Glomerular endothelial cell (primary cell): ENCODE data around the gene SLC16A1. TPM values are rescaled to one million over a fixed set of nuclear protein-coding genes. Genes with fewer than 3 reads are reported as not detected.
A peak's percentile ranks its signal among the peaks of the same experiment; 100 is the strongest.
"Not testable (repeated sequence)": the region's sequence is repeated elsewhere in the genome, so short reads cannot be mapped to it uniquely, and the experiment has no call there.

ENCODE experiments used
- DNase-seq: peaks from one replicate; pipeline ENCODE4 v3.0.0-alpha.2; 2011; ENCODE audit warnings: low read depth, low spot score; ENCODE audit errors: extremely low read depth
- total RNA-seq: library from RNA; depleted of rRNA; stranded (reverse); fragments of >200 nt; gene quantifications from 2 replicates; pipeline ENCODE4 v1.2.3, GENCODE V29; 2015

SLC16A1 gene
- total RNA-seq, 1 donor from 2014 or later, result 75.8 TPM

- DNase-seq, result no peak
Measured at GRCh38 chr1:112888630-112889029, 67.4 kb downstream of the SLC16A1 start.

DNA sequence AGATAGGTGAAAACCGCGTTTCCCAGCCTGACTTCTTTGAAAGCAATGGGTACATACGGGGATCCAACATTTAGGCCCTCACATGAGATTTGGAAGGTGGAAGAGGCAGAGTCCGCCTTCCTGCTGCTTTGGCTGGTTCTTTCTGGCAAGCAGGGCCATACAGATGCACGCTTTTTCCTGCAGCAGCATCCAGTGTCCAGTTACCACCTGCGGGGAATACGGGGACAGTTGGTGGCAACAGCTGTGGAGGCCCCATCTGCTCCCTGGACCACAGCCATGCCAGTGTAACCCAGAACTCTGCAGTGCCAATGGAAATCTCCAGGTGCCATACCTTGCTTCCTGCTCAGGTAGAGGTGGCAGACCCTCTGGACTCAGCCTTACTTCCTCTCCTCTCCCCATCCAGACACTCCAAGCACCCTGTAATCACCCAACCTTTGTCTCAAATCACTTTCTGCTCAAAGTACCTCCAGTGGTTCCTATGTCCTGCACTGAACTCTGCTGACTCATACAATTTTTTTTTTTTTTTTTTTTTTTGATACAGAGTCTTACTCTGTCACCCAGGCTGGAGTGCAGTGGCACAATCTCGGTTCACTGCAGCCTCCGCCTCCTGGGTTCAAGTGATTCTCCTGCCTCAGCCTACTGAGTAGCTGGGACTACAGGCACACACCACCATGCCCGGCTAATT, 68.3 kb downstream of the SLC16A1 start:
- no peak for DNase-seq

GRCh38 chr1:112884996-112885395, 71.0 kb downstream of the SLC16A1 start:
- not testable (repeated sequence) for DNase-seq

DNA sequence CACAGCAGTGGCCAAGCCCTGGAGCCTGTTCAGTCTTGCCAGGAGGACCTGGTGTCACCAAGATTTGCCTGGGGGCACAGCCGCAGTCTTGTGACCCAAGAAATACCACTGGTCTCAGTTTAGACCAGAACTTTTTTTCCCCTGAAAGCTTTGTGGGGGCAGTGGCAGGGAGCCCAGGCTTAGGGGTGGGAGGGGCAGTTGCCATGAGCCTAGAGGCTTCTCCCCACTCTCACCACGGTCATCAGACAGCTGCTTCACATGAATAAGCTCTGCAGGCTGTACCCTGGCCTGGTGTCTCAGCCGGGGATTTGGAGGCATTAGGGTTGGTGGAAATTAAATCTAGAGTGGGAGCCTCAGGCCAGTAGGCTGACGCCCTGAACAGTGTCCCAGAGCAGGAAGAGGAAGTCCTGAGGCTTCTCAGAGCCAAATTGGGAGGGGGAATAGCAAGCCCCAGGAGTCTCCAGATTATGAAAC, 73.7 kb downstream of the SLC16A1 start:
- DNase-seq, result no peak

GRCh38 chr1:112881742-112882127, 74.3 kb downstream of the SLC16A1 start:
- DNase-seq, result no peak

GRCh38 chr1:112879834-112880233, 76.2 kb downstream of the SLC16A1 start:
- DNase-seq, result no peak

- DNase-seq, result no peak
Measured at GRCh38 chr1:112878321-112878720, 77.7 kb downstream of the SLC16A1 start.

DNA sequence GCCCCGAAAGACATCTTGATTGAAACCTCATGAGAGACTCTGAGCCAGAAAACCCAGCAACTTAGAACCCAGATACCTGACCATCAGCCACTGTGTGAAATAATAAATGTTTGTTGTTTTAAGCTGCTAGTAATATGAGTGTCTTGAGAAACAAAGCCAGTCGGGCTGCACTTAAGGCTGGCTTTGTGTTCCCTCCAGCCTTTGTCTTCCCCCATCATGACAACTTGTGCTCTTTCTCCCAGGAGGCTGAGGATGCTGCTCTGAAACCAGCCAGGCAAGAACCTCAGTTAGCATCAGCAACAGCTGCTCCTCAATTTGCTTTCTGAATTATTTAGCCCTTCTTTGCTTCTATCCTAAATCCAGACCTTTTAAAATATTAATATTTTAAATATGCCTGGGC, 78.2 kb downstream of the SLC16A1 start:
- DNase-seq, result no peak

DNA sequence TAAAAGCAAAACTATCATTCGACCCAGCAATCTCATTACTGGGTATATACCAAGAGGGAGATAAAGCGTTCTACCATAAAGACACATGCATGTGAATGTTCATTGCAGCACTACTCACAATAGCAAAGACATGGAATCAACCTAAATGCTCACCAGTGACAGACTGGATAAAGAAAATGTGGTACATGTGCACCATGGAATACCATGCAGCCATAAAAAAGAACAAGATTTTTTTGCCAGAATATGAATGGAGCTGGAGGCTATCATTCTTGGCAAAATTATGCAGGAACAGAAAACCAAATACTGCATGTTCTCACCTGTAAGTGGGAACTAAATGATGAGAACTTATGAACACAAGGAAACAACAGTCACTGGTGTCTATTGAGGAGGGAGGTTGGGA, 79.7 kb downstream of the SLC16A1 start:
- DNase-seq, result no peak

DNA sequence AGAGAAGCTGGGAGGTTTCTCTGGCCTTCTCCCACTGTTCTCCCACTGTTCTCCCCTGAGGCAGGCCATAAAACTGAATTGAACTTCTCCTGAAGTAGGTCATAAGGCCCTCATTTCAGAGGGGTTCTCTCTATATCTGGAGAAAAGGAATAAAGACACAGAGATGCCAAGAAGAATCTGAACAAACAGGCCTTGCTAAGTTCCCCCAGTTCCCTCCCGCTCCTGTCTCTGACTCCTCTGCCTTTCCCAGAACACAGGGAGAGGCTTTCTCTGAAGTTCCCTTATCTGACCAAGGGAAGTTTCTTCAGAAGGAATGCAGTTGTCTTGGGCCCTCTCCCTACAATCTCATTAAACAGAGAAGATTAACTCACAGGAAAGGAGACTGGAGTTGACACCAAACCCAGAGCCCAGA, 83.4 kb downstream of the SLC16A1 start:
- DNase-seq, result no peak

DNA sequence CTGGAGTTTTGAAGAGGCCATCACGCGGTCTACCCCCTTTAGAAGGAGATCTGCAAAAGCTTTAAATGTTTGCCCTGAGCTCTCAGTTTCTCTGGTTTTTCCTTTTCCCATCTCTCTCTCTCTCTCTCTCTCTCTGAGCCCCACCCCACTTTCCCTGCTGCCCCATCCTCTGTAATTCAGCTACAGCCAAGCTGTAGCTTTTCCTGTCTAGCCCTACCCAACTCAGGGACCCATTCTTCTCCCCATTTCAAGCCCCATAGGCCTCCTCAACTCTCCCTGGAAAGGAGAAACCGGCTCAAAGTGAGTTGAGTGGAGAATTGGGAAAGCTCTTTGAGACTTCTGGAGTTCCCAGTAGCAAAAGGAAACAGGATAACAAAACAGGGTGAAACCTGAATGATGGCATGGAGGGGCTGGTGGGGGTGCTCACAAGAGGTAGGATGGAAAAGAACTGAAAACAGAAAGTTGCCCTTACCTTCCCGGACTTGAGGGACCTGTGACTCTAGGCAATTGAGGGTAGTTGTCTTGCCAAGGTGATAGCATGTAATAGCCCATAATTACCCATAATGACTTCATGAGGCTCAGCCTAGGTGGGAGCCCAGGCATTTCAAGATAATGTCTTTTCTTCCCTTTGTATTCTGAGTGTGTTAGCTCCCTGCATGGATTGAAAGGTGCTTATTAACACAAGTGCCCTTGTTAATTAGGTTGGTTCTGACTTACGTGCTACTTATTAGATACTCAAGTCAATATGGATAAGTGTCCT, 84.9 kb downstream of the SLC16A1 start:
- no peak for DNase-seq

- DNase-seq, result no peak
Measured at GRCh38 chr1:112869895-112870294, 86.1 kb downstream of the SLC16A1 start.

DNA sequence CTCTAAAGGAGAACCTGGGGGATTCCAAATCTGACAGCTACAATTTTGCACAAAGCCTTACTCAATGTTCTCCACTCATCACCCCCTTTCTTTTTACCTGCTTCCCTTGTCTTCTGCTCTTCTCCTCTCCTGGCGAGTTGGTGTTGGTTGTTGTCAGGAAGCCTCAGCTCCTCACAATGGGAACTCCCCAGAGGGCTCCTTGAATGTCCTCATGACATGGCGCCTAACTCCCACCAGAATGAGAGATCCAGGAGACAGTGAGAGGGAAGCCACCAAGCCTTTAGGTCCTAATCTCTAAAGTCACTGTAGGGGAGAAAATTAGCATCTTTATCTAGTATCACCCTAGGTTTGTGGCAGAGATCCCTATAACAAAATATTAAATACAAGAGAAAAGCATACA, 87.8 kb downstream of the SLC16A1 start:
- DNase-seq, result no peak

- no peak for DNase-seq
Measured at GRCh38 chr1:112866981-112867380, 89.0 kb downstream of the SLC16A1 start.

DNA sequence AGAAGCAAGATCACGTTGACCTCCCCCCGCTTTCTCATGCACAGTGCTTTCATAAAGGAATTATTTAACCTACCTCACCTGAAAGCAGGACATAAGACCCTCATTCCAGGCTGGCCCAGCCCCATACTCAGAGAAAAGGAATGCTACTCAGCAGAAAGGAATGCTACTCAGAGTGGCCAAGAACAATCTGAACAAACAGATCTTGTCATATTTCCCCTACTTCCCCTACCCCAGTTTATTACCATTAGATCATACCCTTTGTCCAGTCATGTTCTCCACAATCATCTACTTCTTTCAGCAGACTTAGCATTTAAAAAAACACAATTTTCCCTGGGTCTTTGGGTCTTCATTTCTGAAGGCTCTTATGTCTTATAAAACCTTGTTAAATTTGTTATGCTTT, 89.8 kb downstream of the SLC16A1 start:
- DNase-seq, result peak; percentile 85

- DNase-seq, result no peak
Measured at GRCh38 chr1:112862753-112863426, 93.1 kb downstream of the SLC16A1 start.

Other genes with a start within 250 kb of the SLC16A1 start
- 891 and 1,113 TPM in 2 replicates for gene RHOC, start 249.1 kb downstream of the SLC16A1 start, total RNA-seq
- 1.6 and 2.2 TPM in 2 replicates for gene PPM1J, start 240.9 kb downstream of the SLC16A1 start, total RNA-seq
- 7.8 and 20.9 TPM in 2 replicates for gene LRIG2, start 117.0 kb upstream of the SLC16A1 start, total RNA-seq